ENCODE results near the gene WDR62.
"Not testable (repeated sequence)": the region's sequence is repeated elsewhere in the genome, so short reads cannot be mapped to it uniquely, and the experiment has no call there.

Gene WDR62

DNA sequence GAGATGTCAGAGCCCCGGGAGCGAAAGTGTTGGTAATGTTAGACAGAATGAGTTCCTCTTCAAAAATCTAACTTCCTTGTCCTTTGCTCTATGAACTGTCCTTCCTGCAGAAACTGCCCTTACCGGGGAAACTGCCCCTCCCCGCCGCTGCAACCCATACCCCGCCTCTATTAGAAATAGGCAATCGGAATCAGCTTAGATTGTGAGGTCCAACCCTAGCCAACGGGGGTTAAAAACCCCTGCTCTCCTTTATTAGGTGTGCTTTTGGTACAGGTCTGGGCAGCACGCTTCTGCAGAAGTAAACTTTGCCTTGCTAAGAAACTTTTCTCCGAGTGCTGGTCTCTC is 73.7 kb downstream of the WDR62 start:
- Histone ChIP-seq H3K4me1 (ENCODE audit: control insufficient read depth, insufficient read depth, low read length) (no peaks in the 10 kb centered on the region), H3K36me3 (ENCODE audit: control insufficient read depth, insufficient read depth, low read length) (peaks cover 3% of the 10 kb centered on the region), H3K27me3 (ENCODE audit: control insufficient read depth, insufficient read depth, low read length) (no peaks in the 10 kb centered on the region), H3K9ac (ENCODE audit: low read length) (peak overlapping the region; percentile 43), H3K4me3 (ENCODE audit: low read length) (peak overlapping the region; percentile 61), H3K27ac (ENCODE audit: low read depth, low read length) (peak overlapping the region; percentile 80)

DNA sequence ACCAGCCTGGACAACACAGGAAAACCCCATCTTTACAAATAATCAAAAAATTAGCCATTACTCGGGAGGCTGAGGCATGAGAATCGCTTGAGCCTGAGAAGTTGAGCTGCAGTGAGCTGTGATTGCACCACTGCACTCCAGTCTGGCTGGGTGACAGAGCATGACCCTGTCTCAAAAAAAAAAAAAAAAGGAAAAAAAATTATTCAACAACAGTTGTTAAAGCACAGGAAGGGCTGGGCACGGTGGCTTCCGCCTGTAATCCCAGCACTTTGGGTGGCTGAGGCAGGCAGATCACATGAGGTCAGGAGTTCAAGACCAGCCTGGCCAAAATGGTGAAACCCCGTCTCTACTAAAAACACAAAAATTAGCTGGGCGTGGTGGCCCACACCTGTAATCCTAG is 76.5 kb downstream of the WDR62 start:
- not testable (repeated sequence) for H3K4me3 ChIP-seq (ENCODE audit: low read length); H3K27me3 ChIP-seq (ENCODE audit: control insufficient read depth, insufficient read depth, low read length); H3K9ac ChIP-seq (ENCODE audit: low read length); H3K27ac ChIP-seq (ENCODE audit: low read depth, low read length); H3K4me1 ChIP-seq (ENCODE audit: control insufficient read depth, insufficient read depth, low read length); H3K36me3 ChIP-seq (ENCODE audit: control insufficient read depth, insufficient read depth, low read length)

DNA sequence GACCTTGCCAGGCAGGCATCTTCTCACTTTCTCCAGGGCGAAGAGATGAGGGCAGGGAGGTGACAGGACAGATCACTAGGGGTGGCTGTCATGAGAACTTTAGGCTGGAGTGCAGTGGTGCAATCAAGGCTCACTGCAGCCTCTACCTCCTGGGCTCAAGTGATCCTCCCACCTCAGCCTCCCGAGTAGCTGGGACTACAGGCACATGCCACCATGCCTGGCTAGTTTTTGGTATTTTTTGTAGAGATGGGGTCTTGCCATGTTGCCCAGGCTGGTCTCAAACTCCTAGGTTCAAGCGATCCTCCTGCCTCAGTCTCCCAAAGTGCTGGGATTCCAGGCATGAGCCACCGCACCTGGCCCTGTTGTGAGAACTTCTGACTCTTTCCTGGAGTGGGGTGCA is 80.2 kb downstream of the WDR62 start:
- not testable (repeated sequence) for H3K27ac ChIP-seq (ENCODE audit: low read depth, low read length); H3K9ac ChIP-seq (ENCODE audit: low read length)

DNA sequence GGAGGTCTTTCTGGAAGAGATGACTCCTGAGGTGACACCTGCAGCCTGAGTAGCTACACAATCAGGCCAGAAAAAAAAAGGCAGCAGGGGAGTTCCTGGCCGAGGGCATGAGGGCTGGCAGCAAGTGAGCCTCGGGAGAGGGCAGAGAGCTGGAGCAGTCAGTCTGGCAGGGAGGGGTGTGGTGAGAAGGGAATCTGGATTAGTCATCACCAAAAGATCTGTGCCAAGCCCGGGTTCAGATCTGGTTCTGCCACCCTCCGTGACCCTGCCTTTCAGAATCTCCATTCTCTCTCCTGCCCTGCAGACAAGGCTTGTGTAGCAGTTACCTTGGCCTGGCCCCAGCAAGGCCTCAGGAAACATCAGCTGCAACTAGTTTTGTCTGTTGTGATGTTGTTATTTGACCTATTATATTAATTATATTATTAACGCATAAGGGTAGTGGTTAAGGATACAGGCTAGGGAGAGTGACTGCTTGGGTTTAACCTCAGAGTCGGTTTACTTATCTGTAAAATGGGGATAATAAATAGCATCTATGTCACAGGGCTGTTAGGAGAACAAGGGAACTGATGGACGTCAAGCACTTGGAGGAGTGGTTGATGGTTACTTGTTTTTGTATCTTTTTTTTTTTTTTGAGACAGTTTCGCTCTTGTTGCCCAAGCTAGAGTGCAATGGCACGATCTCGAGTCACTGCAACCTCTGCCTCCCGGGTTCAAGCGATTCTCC is 82.4 kb downstream of the WDR62 start:
- peak overlapping the region; percentile 29 for H3K27ac ChIP-seq (ENCODE audit: low read depth, low read length)
- peak overlapping the region; percentile 0 for H3K4me3 ChIP-seq (ENCODE audit: low read length)

More for the DNA sequence above, 80.2 kb downstream of the WDR62 start:
- H3K27me3 ChIP-seq (ENCODE audit: control insufficient read depth, insufficient read depth, low read length); H3K4me1 ChIP-seq (ENCODE audit: control insufficient read depth, insufficient read depth, low read length); H3K36me3 ChIP-seq (ENCODE audit: control insufficient read depth, insufficient read depth, low read length); H3K4me3 ChIP-seq (ENCODE audit: low read length): not testable (repeated sequence)

DNA sequence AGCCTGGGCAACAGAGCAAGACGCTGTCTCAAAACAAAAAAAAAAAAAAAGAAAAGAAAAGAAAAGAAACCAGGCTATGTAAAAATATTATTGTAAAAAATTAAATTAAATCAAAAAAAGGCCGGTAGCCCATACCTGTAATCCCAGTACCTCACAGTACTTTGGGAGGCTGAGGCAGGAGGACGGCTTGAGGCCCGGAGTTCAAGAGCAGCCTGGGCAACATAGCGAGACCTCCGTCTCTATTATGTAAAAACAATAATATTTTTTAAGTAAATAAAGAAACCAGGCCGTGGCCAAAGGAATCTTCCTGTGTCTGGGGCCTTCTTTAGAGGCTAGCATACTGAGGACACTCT is 84.4 kb downstream of the WDR62 start:
- Histone ChIP-seq H3K4me1 (ENCODE audit: control insufficient read depth, insufficient read depth, low read length) (peaks cover 6% of the 10 kb centered on the region), H3K27ac (ENCODE audit: low read depth, low read length) (peak overlapping the region; percentile 95), H3K4me3 (ENCODE audit: low read length) (peak overlapping the region; percentile 98), H3K27me3 (ENCODE audit: control insufficient read depth, insufficient read depth, low read length) (no peaks in the 10 kb centered on the region), H3K36me3 (ENCODE audit: control insufficient read depth, insufficient read depth, low read length) (peaks cover 10% of the 10 kb centered on the region), H3K9ac (ENCODE audit: low read length) (peak overlapping the region; percentile 82)

More for the DNA sequence above, 82.4 kb downstream of the WDR62 start:
- Histone ChIP-seq H3K27me3 (ENCODE audit: control insufficient read depth, insufficient read depth, low read length) (no peaks in the 10 kb centered on the region), H3K4me1 (ENCODE audit: control insufficient read depth, insufficient read depth, low read length) (peaks cover 6% of the 10 kb centered on the region), H3K36me3 (ENCODE audit: control insufficient read depth, insufficient read depth, low read length) (no peaks in the 10 kb centered on the region), H3K9ac (ENCODE audit: low read length) (no peak overlapping the region)

GRCh38 chr19:36139473-36140303 is 85.0 kb downstream of the WDR62 start, which contains the start of gene CAPNS1:
TSS of gene CAPNS1 (plus strand) at chr19:36140066. CDS start at chr19:36141012, 946 bp downstream.
- no peaks in the 10 kb centered on the region for H3K27me3 ChIP-seq (ENCODE audit: control insufficient read depth, insufficient read depth, low read length)
- peaks cover 15% of the 10 kb centered on the region for H3K36me3 ChIP-seq (ENCODE audit: control insufficient read depth, insufficient read depth, low read length)
- peaks cover 6% of the 10 kb centered on the region for H3K4me1 ChIP-seq (ENCODE audit: control insufficient read depth, insufficient read depth, low read length)
- H3K27ac ChIP-seq (ENCODE audit: low read depth, low read length) = peak within 1 kb of the TSS; percentile 95
- H3K9ac ChIP-seq (ENCODE audit: low read length) = peak within 1 kb of the TSS; percentile 92
- peak within 1 kb of the TSS; percentile 98 for H3K4me3 ChIP-seq (ENCODE audit: low read length)

DNA sequence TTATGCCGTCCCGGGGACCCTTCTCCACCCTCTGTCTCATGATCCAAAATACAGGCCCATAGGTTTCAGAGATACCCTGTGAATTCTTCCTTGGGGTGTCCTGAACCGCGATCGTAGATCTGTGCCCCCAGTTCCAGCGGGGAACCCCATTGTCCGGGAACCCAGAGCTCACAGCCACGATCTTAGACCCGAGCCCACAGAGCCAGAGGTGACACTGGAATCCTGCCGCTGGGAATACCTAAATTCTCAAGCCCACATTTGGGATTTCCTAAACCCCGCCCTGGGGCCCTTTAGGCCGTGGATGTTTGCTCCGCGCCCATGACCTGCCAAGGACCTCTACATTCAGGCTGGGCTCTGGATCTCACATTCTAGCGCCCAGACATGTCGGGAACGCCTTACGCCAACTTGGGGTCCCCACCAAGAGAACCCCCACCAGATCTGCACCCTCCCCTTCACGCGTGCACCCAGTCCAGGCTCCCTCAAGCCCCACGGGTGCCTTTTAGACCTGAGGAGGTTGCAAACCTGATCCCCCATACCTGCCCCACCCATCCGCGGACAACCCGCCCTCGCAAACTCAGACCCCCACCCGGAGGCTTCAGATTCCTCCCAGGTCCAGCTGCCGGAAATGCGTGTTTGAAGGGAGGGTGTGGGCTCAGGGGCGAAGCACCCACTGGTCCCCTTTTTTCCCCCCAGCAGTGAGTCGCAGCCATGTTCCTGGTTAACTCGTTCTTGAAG is 85.8 kb downstream of the WDR62 start:
- H3K27ac ChIP-seq (ENCODE audit: low read depth, low read length) = peak overlapping the region; percentile 95
- peaks cover 19% of the 10 kb centered on the region for H3K36me3 ChIP-seq (ENCODE audit: control insufficient read depth, insufficient read depth, low read length)

GRCh38 chr19:36141039-36141927 is 86.6 kb downstream of the WDR62 start:
- Histone ChIP-seq H3K4me3 (ENCODE audit: low read length) (peak overlapping the region; percentile 98), H3K9ac (ENCODE audit: low read length) (no peak overlapping the region), H3K27ac (ENCODE audit: low read depth, low read length) (peak overlapping the region; percentile 95), H3K4me1 (ENCODE audit: control insufficient read depth, insufficient read depth, low read length) (peaks cover 6% of the 10 kb centered on the region), H3K27me3 (ENCODE audit: control insufficient read depth, insufficient read depth, low read length) (no peaks in the 10 kb centered on the region), H3K36me3 (ENCODE audit: control insufficient read depth, insufficient read depth, low read length) (peaks cover 27% of the 10 kb centered on the region)

More for the DNA sequence above, 85.8 kb downstream of the WDR62 start:
- Histone ChIP-seq H3K4me3 (ENCODE audit: low read length) (peak overlapping the region; percentile 98), H3K9ac (ENCODE audit: low read length) (peak overlapping the region; percentile 92), H3K4me1 (ENCODE audit: control insufficient read depth, insufficient read depth, low read length) (peaks cover 6% of the 10 kb centered on the region), H3K27me3 (ENCODE audit: control insufficient read depth, insufficient read depth, low read length) (no peaks in the 10 kb centered on the region)

DNA sequence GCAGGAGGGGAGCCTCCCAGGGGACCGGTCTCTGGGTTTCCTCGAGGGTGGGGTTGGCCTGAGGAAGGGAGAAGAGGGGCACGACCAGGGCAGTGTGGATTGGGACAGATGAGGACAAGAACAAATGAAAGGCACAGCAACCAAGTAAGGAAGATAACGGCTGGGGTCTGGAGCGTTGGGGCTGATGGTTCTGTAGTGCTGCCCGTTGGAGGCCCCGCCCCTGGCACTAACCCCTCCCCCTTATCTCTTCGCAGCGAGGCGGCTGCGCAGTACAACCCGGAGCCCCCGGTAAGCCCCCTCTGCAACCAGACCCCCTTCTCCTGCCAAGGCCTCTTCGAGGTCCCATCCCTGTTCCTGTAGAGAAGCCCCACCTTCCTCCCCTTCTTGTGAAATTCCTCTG is 87.3 kb downstream of the WDR62 start:
- Histone ChIP-seq H3K4me3 (ENCODE audit: low read length) (no peak overlapping the region), H3K4me1 (ENCODE audit: control insufficient read depth, insufficient read depth, low read length) (peaks cover 4% of the 10 kb centered on the region), H3K9ac (ENCODE audit: low read length) (no peak overlapping the region), H3K27me3 (ENCODE audit: control insufficient read depth, insufficient read depth, low read length) (no peaks in the 10 kb centered on the region), H3K27ac (ENCODE audit: low read depth, low read length) (no peak overlapping the region), H3K36me3 (ENCODE audit: control insufficient read depth, insufficient read depth, low read length) (peaks cover 35% of the 10 kb centered on the region)

DNA sequence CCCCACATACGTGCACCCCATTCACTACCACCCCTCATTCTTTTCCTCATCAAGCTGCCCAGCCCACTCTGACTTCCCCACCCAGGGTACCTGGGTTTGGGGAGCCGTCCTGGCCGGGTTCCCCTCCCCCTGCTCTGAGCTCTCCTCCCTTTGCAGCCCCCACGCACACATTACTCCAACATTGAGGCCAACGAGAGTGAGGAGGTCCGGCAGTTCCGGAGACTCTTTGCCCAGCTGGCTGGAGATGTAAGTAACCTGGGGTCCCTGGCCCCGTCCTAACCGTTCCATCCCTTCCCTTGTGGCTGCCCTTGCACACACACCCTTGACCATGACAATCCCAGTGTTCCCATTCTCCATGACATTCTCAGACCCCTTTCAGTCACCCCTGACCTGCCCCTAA is 87.8 kb downstream of the WDR62 start:
- Histone ChIP-seq H3K4me1 (ENCODE audit: control insufficient read depth, insufficient read depth, low read length) (peaks cover 4% of the 10 kb centered on the region), H3K9ac (ENCODE audit: low read length) (no peak overlapping the region), H3K4me3 (ENCODE audit: low read length) (no peak overlapping the region), H3K36me3 (ENCODE audit: control insufficient read depth, insufficient read depth, low read length) (peaks cover 36% of the 10 kb centered on the region), H3K27ac (ENCODE audit: low read depth, low read length) (no peak overlapping the region), H3K27me3 (ENCODE audit: control insufficient read depth, insufficient read depth, low read length) (no peaks in the 10 kb centered on the region)

DNA sequence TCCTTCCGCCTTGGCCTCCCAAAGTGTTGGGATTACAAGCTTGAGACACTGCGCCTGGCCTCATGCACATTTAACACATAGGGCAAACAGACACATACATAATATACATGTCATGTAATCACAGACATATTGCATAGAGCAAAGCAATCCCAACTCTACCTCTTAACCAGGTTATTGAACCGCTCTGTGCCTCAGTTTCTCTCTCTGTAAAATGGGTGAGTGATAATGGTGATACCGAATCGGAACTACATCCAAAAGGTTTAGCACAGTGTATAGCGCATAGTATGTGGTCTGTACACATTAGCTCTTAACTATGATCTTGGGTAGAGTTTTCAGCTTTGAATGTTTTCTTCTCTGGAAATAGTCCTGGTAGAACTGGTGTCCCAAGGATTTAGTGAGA is 89.9 kb downstream of the WDR62 start:
- H3K36me3 ChIP-seq (ENCODE audit: control insufficient read depth, insufficient read depth, low read length) = peaks cover 43% of the 10 kb centered on the region
- H3K4me3 ChIP-seq (ENCODE audit: low read length) = no peak overlapping the region
- no peak overlapping the region for H3K27ac ChIP-seq (ENCODE audit: low read depth, low read length)

More for the DNA sequence above, 89.9 kb downstream of the WDR62 start:
- Histone ChIP-seq H3K9ac (ENCODE audit: low read length) (no peak overlapping the region), H3K27me3 (ENCODE audit: control insufficient read depth, insufficient read depth, low read length) (no peaks in the 10 kb centered on the region), H3K4me1 (ENCODE audit: control insufficient read depth, insufficient read depth, low read length) (peaks cover 4% of the 10 kb centered on the region)

All from rectal smooth muscle tissue (tissue), 1 donor.